ENCODE measurements around the gene PALLD.
"Not testable (repeated sequence)": the region's sequence is repeated elsewhere in the genome, so short reads cannot be mapped to it uniquely, and the experiment has no call there.

PALLD gene

GRCh38 chr4:168496834-168497233, at the start of gene PALLD:
Gene PALLD, plus strand, starts transcription at chr4:168497052.
- peak; percentile 14 for DNase-seq (ENCODE audit: low read depth)
- no peak within 1 kb of the TSS for H3K4me3 ChIP-seq (ENCODE audit: low read depth, low read length)
- no peak for TF ChIP-seq MAX (IDR thresholded peaks at IDR 0.05; ENCODE audit: low read depth, low read length)
- no peak for TF ChIP-seq CTCF (IDR thresholded peaks at IDR 0.05; ENCODE audit: low read depth, low read length)
- no peak for TF ChIP-seq MYC (IDR thresholded peaks at IDR 0.05; ENCODE audit: low read depth, low read length)
- TF ChIP-seq POLR2A (IDR thresholded peaks at IDR 0.05; ENCODE audit: extremely low read depth, insufficient read length) = no peak

GRCh38 chr4:168449063-168449462, 47.8 kb upstream of the PALLD start:
- H3K4me3 ChIP-seq (ENCODE audit: low read depth, low read length); DNase-seq (ENCODE audit: low read depth): not testable (repeated sequence)

- H3K4me3 ChIP-seq (ENCODE audit: low read depth, low read length) = no peak overlapping the region
- TF ChIP-seq POLR2A (IDR thresholded peaks at IDR 0.05; ENCODE audit: extremely low read depth, insufficient read length) = no peak
- TF ChIP-seq MYC (IDR thresholded peaks at IDR 0.05; ENCODE audit: low read depth, low read length) = no peak
- TF ChIP-seq MAX (IDR thresholded peaks at IDR 0.05; ENCODE audit: low read depth, low read length) = no peak
- TF ChIP-seq CTCF (IDR thresholded peaks at IDR 0.05; ENCODE audit: low read depth, low read length) = no peak
- DNase-seq (ENCODE audit: low read depth) = peak; percentile 35
Observed at GRCh38 chr4:168449719-168450452, 47.0 kb upstream of the PALLD start.

GRCh38 chr4:168451331-168451730, 45.5 kb upstream of the PALLD start:
- no peak overlapping the region for H3K4me3 ChIP-seq (ENCODE audit: low read depth, low read length)
- DNase-seq (ENCODE audit: low read depth) = no peak
- TF ChIP-seq POLR2A (IDR thresholded peaks at IDR 0.05; ENCODE audit: extremely low read depth, insufficient read length) (no peak), MYC (IDR thresholded peaks at IDR 0.05; ENCODE audit: low read depth, low read length) (no peak), MAX (IDR thresholded peaks at IDR 0.05; ENCODE audit: low read depth, low read length) (no peak), CTCF (IDR thresholded peaks at IDR 0.05; ENCODE audit: low read depth, low read length) (no peak)

GRCh38 chr4:168451744-168452390, 45.0 kb upstream of the PALLD start:
- DNase-seq (ENCODE audit: low read depth) = peak; percentile 41
- no peak for TF ChIP-seq CTCF (IDR thresholded peaks at IDR 0.05; ENCODE audit: low read depth, low read length)
- TF ChIP-seq MAX (IDR thresholded peaks at IDR 0.05; ENCODE audit: low read depth, low read length) = no peak
- TF ChIP-seq MYC (IDR thresholded peaks at IDR 0.05; ENCODE audit: low read depth, low read length) = no peak
- TF ChIP-seq POLR2A (IDR thresholded peaks at IDR 0.05; ENCODE audit: extremely low read depth, insufficient read length) = no peak
- no peak overlapping the region for H3K4me3 ChIP-seq (ENCODE audit: low read depth, low read length)

- no peak for DNase-seq (ENCODE audit: low read depth)
- TF ChIP-seq CTCF (IDR thresholded peaks at IDR 0.05; ENCODE audit: low read depth, low read length) = no peak
- TF ChIP-seq POLR2A (IDR thresholded peaks at IDR 0.05; ENCODE audit: extremely low read depth, insufficient read length) = no peak
- no peak for TF ChIP-seq MAX (IDR thresholded peaks at IDR 0.05; ENCODE audit: low read depth, low read length)
- TF ChIP-seq MYC (IDR thresholded peaks at IDR 0.05; ENCODE audit: low read depth, low read length) = no peak
- no peak overlapping the region for H3K4me3 ChIP-seq (ENCODE audit: low read depth, low read length)
Observed at GRCh38 chr4:168453146-168453545, 43.7 kb upstream of the PALLD start.

GRCh38 chr4:168458256-168458655, 38.6 kb upstream of the PALLD start:
- not testable (repeated sequence) for DNase-seq (ENCODE audit: low read depth); H3K4me3 ChIP-seq (ENCODE audit: low read depth, low read length)
